8988T (cell line): ENCODE results near the gene BACE2.
A peak's percentile ranks its signal among the peaks of the same experiment; 100 is the strongest.

Source experiments
- DNase-seq: peaks from one replicate; pipeline ENCODE4 v3.0.0; 2011

Gene BACE2

GRCh38 chr21:41167348-41168342 is at the start of gene BACE2:
TSS of gene BACE2 (plus strand) at chr21:41168160. CDS start at chr21:41168264, 104 bp downstream.
- DNase-seq = peak; percentile 68

- DNase-seq = no peak
Observed at GRCh38 chr21:41119901-41120300, 48.1 kb upstream of the BACE2 start.

GRCh38 chr21:41120997-41121396 is 47.0 kb upstream of the BACE2 start:
- DNase-seq = no peak

GRCh38 chr21:41121785-41122415 is 46.1 kb upstream of the BACE2 start:
- DNase-seq = no peak

GRCh38 chr21:41124641-41125201 is 43.2 kb upstream of the BACE2 start:
- DNase-seq = no peak

GRCh38 chr21:41128981-41129380 is 39.0 kb upstream of the BACE2 start:
- no peak for DNase-seq

- DNase-seq = no peak
Observed at GRCh38 chr21:41130883-41131282, 37.1 kb upstream of the BACE2 start.

- DNase-seq = no peak
Observed at GRCh38 chr21:41133874-41134522, 34.0 kb upstream of the BACE2 start.

- DNase-seq = no peak
Observed at GRCh38 chr21:41135746-41136145, 32.2 kb upstream of the BACE2 start.

- no peak for DNase-seq
Observed at GRCh38 chr21:41136286-41136685, 31.7 kb upstream of the BACE2 start.

- no peak for DNase-seq
Observed at GRCh38 chr21:41137401-41137800, 30.6 kb upstream of the BACE2 start.

GRCh38 chr21:41137889-41138288 is 30.1 kb upstream of the BACE2 start:
- no peak for DNase-seq

- no peak for DNase-seq
Observed at GRCh38 chr21:41138711-41139110, 29.2 kb upstream of the BACE2 start.

- DNase-seq = no peak
Observed at GRCh38 chr21:41139275-41139674, 28.7 kb upstream of the BACE2 start.

GRCh38 chr21:41139951-41140350 is 28.0 kb upstream of the BACE2 start:
- no peak for DNase-seq

GRCh38 chr21:41141031-41141457 is 26.9 kb upstream of the BACE2 start:
- peak; percentile 40 for DNase-seq

- peak; percentile 76 for DNase-seq
Observed at GRCh38 chr21:41142051-41142795, 25.7 kb upstream of the BACE2 start.

- DNase-seq = no peak
Observed at GRCh38 chr21:41143596-41144325, 24.2 kb upstream of the BACE2 start.

GRCh38 chr21:41147096-41147978 is 20.6 kb upstream of the BACE2 start:
- DNase-seq = no peak

- no peak for DNase-seq
Observed at GRCh38 chr21:41147979-41148355, 20.0 kb upstream of the BACE2 start.

GRCh38 chr21:41148798-41149197 is 19.2 kb upstream of the BACE2 start:
- no peak for DNase-seq
